GM13976 (cell line): ENCODE data around the gene PHF11.
A peak's percentile ranks its signal among the peaks of the same experiment; 100 is the strongest.

Experiments
- DNase-seq: peaks from one replicate; pipeline ENCODE4 v3.0.0; 2012; ENCODE audit warnings: low spot score
- in situ Hi-C: fragments of 300-500 bp; cut with MboI; formaldehyde crosslinking; loops from one replicate; pipeline ENCODE4 v1.12.0; 2022; ENCODE audit warnings: low sequenced_read_pairs, mixed read lengths, inconsistent platforms; ENCODE audit not compliant: unreplicated experiment
- TF ChIP-seq, protein P1 (sequence below): IDR thresholded peaks from 2 replicates; pipeline ENCODE4 v1.5.1; 2012; ENCODE audit warnings: borderline replicate concordance, mild to moderate bottlenecking; ENCODE audit not compliant: insufficient read depth; ENCODE audit errors: extremely low read depth, missing control alignments, control extremely low read depth

PHF11 gene

DNA sequence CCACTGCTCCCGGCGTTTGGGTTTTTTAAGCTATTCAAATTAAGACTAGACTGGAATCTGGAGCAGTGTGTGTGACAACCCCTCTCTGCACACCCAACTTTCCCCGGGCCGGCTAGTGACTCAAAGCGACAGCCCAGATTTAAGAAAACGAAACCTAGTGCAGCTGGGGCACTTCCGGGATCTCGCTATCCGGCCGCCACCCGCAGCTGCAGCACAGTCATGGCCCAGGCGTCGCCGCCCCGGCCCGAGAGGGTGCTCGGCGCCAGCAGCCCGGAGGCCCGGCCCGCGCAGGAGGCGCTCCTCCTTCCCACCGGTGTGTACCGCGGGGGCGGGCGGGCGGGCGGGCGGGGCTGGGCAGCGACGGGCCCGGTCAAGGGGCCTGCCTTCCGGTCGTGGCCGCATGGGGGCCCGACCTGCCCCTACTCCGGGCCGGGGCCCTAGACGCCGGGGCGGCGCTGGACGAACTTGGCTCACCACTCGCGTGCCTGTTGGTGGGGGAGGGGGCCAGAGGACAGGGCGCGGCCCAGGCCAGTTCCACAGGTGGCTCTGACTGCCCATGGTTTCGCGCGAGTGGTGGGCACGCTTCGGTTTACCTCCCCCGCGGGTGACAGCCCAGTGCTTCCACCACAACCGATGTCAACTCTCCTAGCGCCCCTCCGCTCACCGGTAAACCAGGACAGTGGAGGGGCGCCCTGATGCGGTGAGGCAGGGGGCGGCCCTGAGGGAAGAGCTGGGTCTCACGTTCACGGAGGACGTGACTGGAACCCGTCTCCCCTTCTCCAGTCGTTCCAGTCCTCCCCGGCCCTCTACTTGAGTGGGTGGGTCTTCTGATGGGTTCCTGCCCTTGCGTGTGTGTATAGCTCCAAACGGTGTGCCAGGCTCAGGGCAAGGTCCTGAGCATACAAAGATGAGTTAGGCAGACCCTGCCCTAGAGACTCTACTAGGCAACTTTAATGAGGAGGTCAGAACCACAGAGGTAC lies at the start of gene PHF11:
Gene PHF11 (plus strand): TSS at position 171 of the 980 bp plus-strand sequence. CDS start 49 bp downstream, at position 220.
- peak; percentile 90 for DNase-seq
- in situ Hi-C loops, result no loop called here
- TF ChIP-seq, protein P1, sequence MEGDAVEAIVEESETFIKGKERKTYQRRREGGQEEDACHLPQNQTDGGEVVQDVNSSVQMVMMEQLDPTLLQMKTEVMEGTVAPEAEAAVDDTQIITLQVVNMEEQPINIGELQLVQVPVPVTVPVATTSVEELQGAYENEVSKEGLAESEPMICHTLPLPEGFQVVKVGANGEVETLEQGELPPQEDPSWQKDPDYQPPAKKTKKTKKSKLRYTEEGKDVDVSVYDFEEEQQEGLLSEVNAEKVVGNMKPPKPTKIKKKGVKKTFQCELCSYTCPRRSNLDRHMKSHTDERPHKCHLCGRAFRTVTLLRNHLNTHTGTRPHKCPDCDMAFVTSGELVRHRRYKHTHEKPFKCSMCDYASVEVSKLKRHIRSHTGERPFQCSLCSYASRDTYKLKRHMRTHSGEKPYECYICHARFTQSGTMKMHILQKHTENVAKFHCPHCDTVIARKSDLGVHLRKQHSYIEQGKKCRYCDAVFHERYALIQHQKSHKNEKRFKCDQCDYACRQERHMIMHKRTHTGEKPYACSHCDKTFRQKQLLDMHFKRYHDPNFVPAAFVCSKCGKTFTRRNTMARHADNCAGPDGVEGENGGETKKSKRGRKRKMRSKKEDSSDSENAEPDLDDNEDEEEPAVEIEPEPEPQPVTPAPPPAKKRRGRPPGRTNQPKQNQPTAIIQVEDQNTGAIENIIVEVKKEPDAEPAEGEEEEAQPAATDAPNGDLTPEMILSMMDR, result no peak

DNA sequence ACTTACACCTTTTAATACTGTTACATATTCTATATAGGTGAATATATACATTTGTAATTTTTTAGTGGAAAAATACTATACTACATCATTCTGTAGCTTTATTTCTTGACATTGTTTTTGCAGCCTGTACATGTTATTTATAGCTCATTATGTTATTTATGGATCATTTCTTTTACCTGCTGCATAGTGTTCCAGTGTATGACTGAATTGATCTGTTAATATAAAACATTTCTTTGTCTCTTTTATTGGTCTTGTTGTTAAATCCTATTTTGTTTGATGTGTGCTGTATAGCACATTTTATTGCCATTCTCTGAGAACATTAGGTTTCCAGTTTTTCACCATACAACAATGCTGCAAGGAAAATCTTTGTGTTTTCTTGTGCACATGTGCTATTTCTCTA lies 49.3 kb upstream of the PHF11 start:
- TF ChIP-seq, protein P1, result no peak
- DNase-seq, result no peak
- in situ Hi-C loops, result no loop called here

DNA sequence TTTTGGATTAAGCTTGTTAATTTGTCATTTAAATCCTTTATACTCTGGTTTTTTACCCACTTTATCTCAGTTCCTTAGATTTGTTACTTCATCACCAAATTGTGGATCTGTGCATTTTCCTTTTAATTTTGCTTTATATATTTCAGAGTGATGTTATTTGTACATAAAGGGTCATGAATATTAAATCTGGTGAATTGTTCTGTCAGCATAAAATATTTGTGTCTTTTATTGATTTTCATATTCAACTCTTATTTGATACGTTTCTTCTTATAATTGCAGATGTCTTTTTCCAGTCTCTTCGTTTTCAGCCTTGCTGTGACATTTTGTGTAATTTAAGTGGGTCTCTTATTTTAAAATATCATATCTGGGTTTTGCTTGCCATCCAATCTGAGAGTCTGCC lies 47.0 kb upstream of the PHF11 start:
- no peak for DNase-seq
- TF ChIP-seq, protein P1, result no peak
- in situ Hi-C loops, result no loop called here

DNA sequence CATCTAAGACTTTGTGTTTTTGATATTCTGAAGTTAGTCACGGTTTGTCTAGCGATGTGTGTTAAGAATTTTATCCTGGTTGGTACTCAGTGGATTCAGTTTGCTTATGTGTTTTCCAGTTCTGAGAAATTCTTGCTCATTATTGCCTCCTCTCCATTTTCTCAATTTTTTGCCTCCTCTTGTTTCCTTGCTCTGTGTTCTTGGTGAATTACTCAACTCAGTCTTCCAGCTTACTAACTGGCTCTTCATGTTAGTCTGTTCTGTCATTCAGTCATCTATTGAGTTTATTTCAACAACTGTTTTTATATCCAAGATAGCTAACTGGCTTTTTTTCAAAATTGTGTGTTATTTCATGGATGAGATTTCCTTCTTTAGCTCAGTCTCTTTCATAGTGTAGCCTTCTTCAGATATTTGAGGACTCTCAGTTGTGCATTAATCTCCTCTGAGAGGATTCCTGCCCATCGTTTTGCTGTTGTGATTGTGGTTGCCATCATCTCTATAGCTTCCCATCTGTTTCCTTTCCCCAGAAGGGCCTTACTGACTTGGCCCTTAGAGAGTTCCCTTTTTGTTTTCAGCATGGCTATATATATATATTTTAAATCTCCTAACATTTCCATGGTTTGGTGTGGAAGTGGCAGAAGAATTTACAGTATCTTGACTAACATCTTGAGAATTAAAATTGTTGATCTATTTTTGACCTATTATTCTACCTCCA lies 45.5 kb upstream of the PHF11 start:
- no peak for DNase-seq
- in situ Hi-C loops, result no loop called here
- TF ChIP-seq, protein P1, result no peak

DNA sequence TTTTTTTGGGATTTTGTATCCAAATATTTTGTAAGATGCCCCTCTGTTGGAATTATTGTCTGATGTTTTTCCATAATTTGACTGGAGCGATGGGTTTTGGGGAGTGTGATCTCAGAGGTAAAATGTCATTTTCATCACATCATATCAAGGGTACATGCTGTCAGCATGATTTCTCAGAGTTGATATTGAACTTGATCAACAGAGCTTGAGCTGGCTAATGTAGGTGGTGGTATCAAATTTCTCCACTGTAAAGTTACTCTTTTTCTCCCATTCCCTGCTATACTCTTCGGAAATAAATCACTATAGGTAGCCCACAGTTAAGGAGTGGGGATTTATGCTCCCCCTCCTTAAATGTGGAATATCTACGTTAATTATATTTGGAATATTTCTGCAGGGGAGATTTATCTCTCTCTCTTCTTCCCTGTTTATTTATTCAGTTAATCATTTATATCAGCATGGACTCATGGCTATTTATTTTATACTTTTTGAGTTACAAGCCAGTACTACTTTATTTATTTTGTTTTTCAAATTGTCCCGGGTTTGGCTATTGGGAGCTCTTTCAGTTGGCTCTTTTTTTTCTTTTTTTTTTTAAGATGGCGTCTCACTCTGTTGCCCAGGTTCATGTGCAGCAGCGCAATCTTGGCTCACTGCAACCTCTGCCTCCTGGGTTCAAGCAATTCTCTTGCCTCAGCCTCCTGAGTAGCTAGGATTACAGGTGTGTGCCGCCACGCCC lies 42.9 kb upstream of the PHF11 start:
- in situ Hi-C loops, result no loop called here
- TF ChIP-seq, protein P1, result no peak
- DNase-seq, result no peak

DNA sequence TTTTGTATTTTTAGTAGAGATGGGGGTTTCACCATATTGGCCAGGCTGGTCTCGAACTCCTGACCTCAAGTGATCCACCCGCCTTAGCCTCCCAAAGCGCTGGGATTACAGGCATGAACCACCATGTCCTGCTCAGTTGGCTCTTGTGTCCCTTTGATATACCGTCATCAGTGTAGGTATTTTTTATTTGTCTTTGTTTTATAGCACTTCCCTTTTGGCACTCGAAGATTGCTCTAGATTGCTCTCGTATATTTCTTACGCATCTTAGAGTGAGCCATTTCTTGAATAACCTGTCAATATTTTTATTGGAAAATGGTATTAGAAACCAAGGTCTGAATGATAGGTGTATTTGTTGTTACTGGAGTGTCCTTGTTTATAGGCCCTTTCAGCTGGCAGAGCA lies 42.3 kb upstream of the PHF11 start:
- TF ChIP-seq, protein P1, result no peak
- in situ Hi-C loops, result no loop called here
- no peak for DNase-seq
